HG02970 (cell line): ENCODE data around the gene DDX54.

Experiments used
- ATAC-seq: cut with Tn5 transposase; IDR thresholded peaks from one replicate; pipeline ENCODE4 v1.9.1; 2021; ENCODE audit warnings: mild to moderate bottlenecking, moderate library complexity, moderate number of reproducible peaks; ENCODE audit not compliant: unreplicated experiment, low FRiP score

The DDX54 gene

DNA sequence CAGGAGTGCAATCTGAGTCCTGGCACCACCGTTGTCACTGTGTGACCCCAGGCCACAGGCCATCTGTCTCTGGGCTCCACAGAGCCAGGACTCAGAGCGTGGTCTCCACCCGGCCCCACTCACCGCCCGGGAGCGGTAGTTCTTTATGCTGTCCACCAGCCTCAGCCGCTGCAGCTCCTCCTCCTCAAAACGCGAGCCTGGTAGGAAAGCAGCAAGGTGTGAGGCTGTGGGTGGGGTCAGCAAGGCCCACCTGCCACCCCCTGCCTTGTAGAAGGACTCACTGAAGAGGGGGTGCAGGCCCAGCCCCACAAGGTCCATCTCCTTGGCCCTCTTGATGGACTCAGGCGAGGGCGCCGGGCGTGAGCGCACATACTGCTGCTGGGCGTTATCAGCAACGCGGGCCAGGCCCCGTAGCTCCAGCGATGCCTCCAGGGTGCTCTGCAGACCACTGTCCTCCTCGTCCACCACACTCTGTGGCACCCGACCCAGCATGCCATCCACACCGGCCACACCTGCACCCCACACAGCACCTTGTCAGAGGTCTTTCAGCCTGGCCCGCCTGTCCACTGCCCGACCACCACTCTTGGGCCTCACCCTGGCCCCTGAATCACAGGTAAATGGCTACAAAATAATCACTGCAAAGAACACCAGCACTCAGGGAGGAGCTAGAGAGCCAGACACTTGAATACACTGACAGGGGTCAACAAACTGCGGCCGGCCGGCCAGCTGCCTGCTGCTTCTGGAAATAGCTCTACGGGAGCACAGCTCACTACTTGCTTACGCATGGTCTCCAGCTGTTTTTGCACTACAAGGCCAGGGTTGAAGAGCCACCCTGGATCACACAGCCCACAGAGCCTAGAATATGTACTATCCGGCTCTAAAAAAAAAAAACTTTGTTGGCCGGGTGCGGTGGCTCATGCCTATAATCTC lies 19.5 kb downstream of the DDX54 start:
- ATAC-seq, result no peak

DNA sequence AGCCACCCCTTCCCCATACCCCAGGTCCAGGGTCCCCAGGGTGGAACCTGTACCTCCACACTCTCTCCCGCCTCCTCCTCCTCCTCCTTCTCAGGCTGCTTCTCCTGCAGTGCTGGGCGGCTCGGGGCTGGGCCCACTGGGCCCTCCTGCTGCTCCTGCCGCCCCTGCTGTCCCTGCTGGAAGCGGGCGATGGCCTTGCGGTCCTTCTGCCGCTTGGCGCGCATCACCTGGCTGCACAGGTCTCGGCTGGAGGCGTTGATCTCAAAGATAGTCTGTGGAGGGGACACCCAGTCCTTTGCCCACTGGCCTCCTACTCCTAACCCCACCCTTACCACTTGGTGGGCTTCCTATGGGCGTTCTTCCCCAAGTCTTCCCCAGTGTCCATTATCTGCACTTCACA lies 21.3 kb downstream of the DDX54 start:
- ATAC-seq, result no peak

DNA sequence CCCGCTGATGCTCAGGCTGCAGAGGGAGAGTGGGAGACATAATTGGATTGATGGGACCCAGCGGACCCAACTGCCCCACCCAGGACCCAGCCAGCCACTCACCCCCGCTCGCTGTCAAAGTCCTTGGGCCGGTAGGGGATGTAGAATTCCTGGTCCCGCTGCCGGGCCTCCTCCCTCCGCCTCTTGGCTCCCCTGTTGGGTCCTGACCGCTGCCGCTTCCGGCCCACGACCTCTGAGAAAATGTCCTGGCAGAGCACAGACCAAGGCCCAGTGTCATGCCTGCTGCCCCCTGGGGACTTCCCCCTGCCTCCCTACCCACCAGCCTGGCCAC lies 22.3 kb downstream of the DDX54 start:
- no peak for ATAC-seq

DNA sequence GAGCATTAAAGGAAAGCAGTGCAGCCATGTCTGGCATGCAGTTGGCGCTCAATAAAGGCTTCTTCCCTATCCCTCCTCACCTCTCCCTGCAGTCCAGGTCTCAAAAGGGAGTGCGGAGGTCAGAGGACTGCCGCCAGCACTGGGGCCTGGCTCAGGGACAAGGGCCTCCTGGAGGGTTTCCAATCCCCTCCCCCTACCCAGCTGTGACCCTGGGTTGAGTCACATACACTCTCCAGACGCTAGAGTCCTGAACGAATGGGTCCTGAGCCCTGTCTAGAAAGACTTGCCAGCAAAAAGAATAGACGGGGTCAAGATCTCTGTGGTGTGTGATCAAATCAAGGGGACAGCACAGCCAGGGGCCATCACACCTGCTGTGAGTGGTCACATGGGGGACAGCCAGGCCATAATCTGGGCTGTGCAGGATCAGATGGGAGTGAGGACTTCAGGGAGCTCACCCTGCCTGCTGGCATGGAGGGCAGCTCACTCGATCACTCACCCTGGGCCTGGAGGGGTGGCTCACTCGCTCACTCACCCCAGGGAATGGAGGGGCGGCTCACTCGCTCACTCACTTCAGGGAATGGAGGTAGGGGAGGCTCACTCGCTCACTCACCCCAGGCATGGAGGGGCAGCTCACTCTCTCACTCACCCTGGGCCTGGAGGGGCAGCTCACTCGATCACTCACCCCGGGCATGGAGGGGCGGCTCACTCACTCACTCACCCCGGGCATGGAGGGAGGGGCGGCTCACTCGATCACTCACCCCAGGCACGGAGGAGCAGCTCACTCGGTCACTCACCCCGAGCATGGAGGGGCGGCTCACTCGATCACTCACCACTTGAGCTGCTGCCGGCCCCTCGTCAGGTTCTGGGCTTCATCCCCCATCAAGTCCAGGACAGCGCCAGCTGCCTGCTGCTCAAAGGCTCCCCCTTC lies 22.9 kb downstream of the DDX54 start:
- no peak for ATAC-seq

DNA sequence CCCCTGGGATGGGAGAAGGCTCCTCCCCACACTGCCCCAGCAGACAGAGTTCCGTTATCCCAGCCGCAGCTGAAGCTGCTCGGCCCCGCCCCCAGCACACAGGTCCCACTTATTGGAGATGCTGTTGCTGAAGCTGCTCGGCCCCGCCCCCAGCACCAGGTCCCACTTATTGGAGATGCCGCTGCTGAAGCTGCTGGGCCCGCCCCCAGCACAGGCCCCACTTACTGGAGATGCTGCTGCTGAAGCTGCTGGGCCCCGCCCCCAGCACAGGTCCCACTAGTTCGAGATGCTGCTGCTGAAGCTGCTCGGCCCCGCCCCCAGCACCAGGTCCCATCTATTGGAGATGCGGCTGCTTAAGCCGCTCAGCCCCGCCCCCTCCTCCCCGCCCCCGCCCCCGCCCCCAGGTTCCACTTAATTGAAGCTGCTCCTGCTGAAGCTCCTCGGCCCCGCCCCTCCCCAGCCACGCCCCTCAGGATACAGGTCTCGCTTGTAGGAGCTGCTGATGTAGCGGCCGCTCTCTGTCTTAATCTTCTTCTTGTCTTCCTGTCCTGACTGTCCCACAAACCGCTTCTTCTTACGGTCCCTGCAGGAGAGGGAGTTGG lies 23.8 kb downstream of the DDX54 start:
- ATAC-seq, result no peak

DNA sequence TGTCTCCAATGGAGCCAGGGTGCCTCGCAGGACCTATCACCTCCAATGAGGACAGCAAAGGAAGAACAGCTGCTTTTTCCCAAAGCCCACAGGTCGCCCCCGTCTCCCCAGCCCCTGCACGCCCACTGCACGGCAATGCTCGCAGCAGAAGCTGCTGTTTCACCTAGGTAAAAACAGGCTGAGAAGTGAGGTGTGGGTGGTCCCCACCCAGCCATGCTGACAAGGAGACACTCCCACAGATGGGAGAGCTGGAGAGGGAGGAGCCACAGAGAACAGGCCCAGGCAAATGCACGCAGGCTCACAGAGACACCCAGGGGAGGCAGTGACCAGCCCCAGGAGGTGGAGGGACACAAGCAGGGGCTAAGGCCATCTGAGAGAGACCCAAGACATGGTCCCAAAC lies 25.3 kb downstream of the DDX54 start:
- ATAC-seq, result no peak

DNA sequence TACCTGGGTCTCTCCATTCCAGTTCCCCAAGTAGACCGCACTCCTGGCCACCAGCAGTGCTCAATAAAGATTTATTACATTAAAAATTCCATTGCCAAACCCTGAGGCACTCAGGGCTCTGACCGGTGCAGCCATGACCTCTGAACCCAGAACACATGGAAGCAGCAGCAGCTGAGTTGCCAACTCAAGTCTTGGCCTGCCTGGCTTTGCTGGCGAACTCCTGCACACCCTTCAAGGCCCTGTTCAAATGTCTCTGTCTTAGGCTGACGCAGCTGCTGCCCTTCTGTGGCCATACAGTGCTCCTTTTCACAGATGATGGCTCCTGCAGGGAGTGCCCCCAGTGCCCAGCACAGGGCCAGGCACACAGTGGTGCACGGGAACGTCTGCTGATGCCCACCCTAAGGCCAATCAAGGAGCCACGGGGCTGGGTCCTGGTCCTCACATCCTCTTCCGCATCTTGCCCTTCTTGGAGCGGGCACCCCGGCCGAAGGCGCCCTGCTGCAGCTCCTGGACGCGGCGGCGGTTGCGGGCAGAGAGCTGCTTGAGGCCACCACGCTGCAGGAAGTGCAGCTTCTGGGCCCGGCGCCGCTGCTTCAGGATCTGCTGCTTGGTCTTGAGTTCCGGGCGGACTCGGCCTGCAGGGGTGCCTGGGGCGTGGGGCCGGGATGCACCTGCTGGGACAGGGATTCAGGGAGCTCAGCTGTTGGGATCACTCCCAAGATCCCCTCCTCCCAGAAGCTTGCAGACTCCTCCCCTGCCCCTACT lies 26.7 kb downstream of the DDX54 start:
- ATAC-seq, result no peak

DNA sequence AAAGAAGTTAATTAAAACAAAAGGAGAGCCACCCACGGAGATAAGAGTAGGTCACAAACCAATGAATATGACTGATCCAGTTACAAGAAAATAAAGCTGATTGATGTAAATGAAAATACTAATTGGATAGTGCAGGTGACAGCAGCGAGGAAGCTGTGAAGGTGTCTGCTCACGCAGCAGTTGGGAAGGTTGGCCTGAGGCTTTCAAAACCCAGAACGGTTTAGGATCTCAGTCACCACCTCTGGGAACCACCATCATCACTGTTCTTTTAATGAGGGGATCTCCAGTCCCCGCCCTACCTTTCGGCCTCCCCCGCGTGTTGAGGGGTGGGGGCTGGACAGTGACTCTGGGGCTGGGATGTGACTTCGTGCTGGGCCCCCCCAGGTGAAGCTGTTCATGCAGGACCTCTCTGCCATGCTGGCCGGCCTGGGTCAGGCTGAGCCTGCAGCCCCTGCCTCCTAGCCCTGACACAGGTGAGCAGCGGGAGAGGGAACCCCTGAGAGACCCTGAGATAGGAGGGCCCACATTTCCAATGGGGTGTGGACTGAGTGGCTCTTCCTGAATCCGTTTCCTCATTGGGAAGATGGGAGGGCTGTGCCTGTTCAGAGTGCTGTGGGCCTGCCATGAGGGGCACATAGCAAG lies 27.9 kb downstream of the DDX54 start:
- ATAC-seq, result no peak

DNA sequence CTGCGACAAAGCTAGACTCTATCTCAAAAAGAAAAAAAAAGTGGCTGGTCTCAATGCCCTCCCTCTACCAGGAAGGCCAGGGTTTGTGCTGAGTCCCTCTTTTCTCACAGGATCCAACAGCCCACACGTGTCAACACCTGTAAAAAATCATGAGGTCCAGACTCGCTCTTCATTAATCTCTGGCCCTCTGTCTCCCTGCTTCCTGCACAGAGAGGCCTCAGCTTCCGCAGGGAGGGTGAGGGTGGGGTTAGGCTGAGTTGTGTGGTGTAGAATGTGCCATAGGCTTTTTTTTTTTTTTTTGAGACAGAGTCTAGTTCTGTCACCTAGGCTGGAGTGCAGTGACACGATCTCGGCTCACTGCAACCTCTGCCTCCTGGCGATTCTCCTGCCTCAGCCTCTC lies 29.6 kb downstream of the DDX54 start:
- ATAC-seq, result no peak

DNA sequence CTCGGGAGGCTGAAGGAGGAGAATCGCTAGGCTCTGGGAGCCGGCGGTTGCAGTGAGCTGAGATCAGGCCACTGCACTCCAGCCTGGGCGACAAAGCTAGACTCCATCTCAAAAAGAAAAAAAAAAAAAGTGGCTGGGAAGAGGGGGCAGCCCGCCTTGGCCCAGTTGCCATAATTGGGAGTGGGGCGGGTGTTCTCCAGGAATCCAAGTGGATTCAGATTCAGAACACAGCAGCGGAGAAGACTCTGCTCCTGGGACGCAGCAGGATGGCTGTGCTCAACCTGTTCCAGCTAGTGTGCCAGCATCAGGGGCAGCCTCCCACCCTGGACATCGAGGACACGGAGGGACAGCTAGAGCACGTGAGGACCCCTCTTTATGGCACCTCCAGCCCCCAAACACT lies 30.2 kb downstream of the DDX54 start:
- no peak for ATAC-seq

DNA sequence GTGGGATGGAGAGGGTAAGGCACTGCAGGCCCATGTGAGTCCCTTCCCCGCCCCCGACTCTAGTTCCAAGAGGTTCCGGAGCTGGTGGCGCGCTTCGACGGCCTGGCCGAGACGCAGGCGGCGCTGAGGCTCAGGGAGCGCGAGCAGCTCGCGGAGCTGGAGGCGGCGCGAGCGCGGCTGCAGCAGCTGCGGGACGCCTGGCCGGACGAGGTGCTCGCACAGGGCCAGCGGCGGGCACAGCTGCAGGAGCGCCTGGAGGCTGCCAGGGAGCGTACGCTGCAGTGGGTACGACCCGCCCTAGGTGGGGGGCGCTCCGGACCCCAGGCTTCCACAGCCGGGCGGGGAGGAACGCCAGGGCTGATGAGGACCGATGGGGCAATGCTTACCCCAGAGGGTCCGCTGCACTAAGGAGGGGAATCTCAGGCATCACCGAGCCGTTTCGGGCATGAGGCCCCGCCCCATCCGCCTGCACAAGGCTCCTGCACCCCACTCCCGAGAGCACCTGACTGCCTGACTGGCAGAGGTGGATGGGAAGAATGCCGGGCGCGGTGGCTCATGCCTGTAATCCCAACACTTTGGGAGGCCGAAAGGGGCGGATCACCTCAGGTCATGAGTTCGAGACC lies 30.8 kb downstream of the DDX54 start:
- ATAC-seq, result no peak

DNA sequence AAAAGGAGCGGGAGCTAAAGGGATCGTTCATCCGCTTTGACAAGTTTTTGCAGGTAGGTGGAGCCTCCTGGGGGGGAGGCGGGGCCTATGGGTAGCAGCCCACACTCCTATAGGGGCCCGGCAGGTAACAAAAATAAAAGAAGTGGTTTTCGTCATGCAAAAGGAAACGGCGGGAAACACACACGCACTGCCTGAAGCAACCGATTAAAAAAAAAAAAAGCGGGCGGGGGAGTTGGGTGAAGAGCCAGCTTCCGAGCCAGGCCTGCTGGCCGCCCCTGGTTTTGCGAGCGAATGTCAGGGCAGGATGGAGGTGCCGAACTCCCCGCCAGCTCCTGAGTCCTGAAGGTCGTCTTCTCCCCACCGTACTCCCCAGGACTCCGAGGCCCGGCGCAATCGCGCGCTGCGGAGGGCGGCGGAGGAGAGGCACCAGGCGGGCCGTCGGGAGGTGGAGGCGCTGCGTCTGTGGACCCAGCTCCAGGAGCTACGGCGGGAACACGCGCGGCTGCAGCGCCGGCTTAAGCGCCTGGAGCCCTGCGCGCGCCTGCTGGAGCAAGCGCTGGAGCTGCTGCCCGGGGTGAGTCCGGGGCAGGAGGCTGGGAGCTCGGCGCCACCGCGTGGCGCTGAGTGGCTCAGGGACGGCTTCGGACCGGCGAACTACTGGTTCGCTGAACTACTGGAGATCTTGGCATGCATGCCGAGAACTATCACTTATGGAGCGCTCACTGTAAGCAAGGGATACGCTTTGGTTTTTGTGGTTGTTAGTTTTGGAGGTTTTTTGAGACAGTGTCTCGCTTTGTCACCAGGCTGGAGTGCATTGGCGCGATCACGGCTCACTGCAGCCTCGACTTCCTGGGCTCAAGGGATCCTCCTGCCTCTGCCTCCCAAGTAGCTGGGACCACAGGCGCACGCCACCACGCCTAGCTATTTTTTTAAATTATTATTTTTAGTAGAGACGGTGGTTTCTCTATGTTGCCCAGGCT lies 32.2 kb downstream of the DDX54 start:
- ATAC-seq, result peak; percentile 66

DNA sequence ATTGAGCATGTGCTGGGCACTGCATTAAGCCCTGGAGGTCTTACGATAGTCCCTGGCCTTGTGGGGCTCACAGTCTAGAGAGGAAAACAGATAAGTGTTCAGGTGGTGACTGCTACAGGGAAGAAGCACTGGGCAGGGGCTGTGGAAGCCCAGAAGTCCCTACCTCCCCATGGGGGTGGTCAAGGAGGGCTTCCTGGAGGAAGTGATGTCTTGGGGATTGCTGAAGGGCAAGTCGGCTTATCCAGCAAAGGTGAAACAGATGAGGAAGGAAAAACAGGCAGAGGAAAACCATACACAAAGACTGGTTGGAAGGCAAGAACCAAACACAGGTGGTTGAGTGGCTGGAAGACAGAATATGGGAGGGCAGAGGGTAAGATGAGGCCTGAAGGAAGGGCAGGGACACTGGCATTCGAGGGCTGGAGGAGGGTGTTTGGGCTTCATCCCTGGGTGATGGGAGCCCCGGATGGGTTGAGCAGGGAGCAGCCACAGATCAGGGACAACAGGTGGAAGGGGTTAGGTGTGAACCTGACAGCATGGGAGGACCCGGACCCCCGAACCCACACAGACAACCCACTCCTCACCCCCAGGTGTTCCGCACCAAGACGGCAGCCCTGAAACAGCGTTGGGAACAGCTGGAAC lies 33.0 kb downstream of the DDX54 start:
- ATAC-seq, result no peak

DNA sequence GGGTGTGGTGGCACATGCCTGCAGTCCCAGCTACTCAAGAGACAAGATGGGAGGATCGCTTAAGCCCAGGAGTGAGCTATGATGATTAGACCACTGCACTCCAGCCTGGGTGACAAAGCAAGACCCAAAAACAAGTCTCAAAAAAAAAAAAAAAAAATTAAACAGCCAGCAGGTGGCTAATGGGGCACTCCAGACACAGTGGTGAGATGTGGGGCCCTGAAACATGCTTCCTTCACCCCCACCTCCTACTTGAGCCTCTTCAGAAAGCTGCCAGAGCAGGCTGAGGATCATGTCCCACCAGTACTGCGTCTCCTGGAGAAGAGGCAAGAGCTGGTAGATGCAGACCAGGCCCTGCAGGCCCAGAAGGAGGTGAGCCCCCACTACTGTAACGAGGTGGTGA lies 33.6 kb downstream of the DDX54 start:
- no peak for ATAC-seq

DNA sequence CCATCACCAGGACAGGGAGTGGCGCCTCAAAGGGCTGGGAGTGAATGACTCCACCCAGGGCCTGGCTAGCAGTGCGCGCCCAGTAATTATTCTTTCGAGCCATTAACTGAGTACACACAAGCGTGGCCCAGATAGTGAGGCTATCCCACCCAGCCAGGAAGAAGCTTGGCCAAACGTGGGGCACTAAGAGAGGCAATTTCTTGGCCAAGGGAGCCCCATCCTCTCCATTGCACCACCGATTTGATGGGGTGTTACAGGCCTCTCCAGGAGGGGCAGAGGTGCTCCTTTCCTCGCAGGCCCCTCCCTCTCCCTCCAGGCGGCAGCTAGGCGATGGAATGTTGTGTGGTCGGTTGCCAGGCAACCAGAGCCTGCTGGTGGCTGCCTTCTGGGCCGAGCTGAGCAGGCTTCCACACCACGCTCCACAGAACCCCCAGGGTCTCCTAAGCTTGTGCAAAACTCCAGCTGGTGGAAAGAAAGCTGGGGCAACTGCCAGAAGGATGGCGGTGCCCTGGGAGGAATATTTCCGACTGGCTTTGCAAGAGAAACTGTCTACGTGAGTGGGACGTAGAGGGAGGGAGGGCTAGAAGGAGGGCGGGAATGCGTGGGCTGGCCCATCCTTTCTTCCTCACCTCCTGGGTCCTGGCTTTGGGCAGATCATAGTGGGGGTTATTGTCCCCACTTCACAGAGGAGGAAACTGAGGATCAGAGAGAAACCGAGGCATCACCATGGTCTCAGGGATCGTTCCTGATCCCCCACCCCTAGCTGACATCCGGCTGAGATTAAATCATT lies 35.7 kb downstream of the DDX54 start, which contains the start of gene CFAP73:
TSS of gene CFAP73 (plus strand) at position 364 of the 790 bp plus-strand sequence. CDS start at position 498, 134 bp downstream.
- ATAC-seq, result no peak

DNA sequence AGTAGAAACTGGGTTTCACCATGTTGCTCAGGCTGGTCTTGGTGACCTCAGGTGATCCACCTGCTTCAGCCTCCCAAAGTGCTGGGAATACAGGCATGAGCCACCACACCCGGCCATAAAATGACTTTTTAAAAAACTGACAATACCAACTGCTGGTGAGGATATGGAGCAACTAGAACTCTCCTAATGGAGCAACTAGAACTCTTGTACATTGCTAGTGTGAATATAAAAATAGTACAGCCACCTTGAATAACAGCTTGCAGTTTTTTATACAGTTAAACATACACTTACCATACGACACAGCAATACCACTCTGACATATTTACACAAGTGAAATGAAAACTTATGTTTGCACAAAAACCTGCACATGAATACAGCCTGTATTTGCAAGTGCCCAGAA lies 38.3 kb downstream of the DDX54 start:
- ATAC-seq, result no peak
